GM19372 (cell line): Measurements from ENCODE around the gene GPR146.
"Not testable (repeated sequence)": the region's sequence is repeated elsewhere in the genome, so short reads cannot be mapped to it uniquely, and the experiment has no call there.

Experiments
- ATAC-seq: cut with Tn5 transposase; IDR thresholded peaks from one replicate; pipeline ENCODE4 v1.9.1; 2021; ENCODE audit warnings: mild to moderate bottlenecking, low read depth, moderate library complexity; ENCODE audit not compliant: unreplicated experiment

The GPR146 gene

GRCh38 chr7:1024876-1025742 is 19.2 kb upstream of the GPR146 start:
- ATAC-seq = no peak

- no peak for ATAC-seq
Observed at GRCh38 chr7:1025743-1026581, 18.4 kb upstream of the GPR146 start.

GRCh38 chr7:1026721-1027161 is 17.6 kb upstream of the GPR146 start:
- ATAC-seq = no peak

GRCh38 chr7:1027242-1028043 is 16.9 kb upstream of the GPR146 start:
- peak; percentile 1 for ATAC-seq

- ATAC-seq = peak; percentile 49
Observed at GRCh38 chr7:1028044-1028770, 16.1 kb upstream of the GPR146 start.

- no peak for ATAC-seq
Observed at GRCh38 chr7:1028775-1029636, 15.3 kb upstream of the GPR146 start.

GRCh38 chr7:1029637-1030443 is 14.5 kb upstream of the GPR146 start:
- ATAC-seq = no peak

GRCh38 chr7:1030444-1031070 is 13.8 kb upstream of the GPR146 start:
- no peak for ATAC-seq

- ATAC-seq = no peak
Observed at GRCh38 chr7:1031716-1032455, 12.5 kb upstream of the GPR146 start.

- no peak for ATAC-seq
Observed at GRCh38 chr7:1032536-1033181, 11.7 kb upstream of the GPR146 start.

- no peak for ATAC-seq
Observed at GRCh38 chr7:1033546-1034145, 10.7 kb upstream of the GPR146 start.

GRCh38 chr7:1034769-1035168 is 9.6 kb upstream of the GPR146 start:
- not testable (repeated sequence) for ATAC-seq

- ATAC-seq = not testable (repeated sequence)
Observed at GRCh38 chr7:1036164-1036928, 8.0 kb upstream of the GPR146 start.

- ATAC-seq = not testable (repeated sequence)
Observed at GRCh38 chr7:1040233-1040632, 4.1 kb upstream of the GPR146 start.

- no peak for ATAC-seq
Observed at GRCh38 chr7:1040790-1041189, 3.6 kb upstream of the GPR146 start.
